Urinary bladder (tissue), 4 donors: ENCODE measurements around the gene KLHL8. TPM values are rescaled to one million over a fixed set of nuclear protein-coding genes. Genes with fewer than 3 reads are reported as not detected.
"Not testable (repeated sequence)": the region's sequence is repeated elsewhere in the genome, so short reads cannot be mapped to it uniquely, and the experiment has no call there.

Experiments
- DNase-seq: peaks from one replicate; pipeline ENCODE4 v3.0.0-alpha.2; 2015; ENCODE audit errors: extremely low spot score
- H3K27ac ChIP-seq: one replicate; pipeline ENCODE4 v1.5.1; 2013; ENCODE audit warnings: low read depth, mild to moderate bottlenecking, moderate library complexity
- H3K36me3 ChIP-seq: one replicate; pipeline ENCODE4 v1.6.1; 2013; ENCODE audit warnings: mild to moderate bottlenecking, moderate library complexity; ENCODE audit not compliant: insufficient read depth
- H3K4me1 ChIP-seq: one replicate; pipeline ENCODE4 v1.6.1; 2013; ENCODE audit warnings: mild to moderate bottlenecking, moderate library complexity; ENCODE audit not compliant: insufficient read depth
- H3K4me3 ChIP-seq: one replicate; pipeline ENCODE4 v1.5.1; 2013; ENCODE audit warnings: low read depth, low read length
- WGBS: extraction: QIAGEN DNeasy Blood & Tissue Kit; methylation state at CpG from one replicate; pipeline ENCODE4 v1.1.7; 2013; 5-methylcytosine and 5-hydroxymethylcytosine counted together
- polyA plus RNA-seq: library from polyadenylated mRNA; stranded (reverse); fragments of 200-250 nt; gene quantifications from one replicate; pipeline ENCODE4 v1.2.3, GENCODE V29; 2013
- total RNA-seq: library from RNA; depleted of rRNA; stranded (reverse); fragments of >200 nt; gene quantifications from one replicate; pipeline ENCODE4 v1.2.3, GENCODE V29; 2014
- donor health status: healthy with polysubstance abuse.
- donor health status: healthy.

KLHL8 gene
- total and polyA plus RNA-seq, 2 donors, result 7.2 to 32.7 TPM

- Histone ChIP-seq H3K4me3 (no peak overlapping the region), H3K4me1 (no peaks in the 10 kb centered on the region), H3K27ac (no peak overlapping the region), H3K36me3 (peaks cover 2% of the 10 kb centered on the region)
- WGBS, result 95% methylated on average over 2 of the region's 2 CpGs
- no peak for DNase-seq
Measured at GRCh38 chr4:87180767-87181166, 39.7 kb downstream of the KLHL8 start.

GRCh38 chr4:87179751-87180150 lies 40.7 kb downstream of the KLHL8 start:
- no peaks in the 10 kb centered on the region for H3K4me1 ChIP-seq
- H3K4me3 ChIP-seq, result no peak overlapping the region
- no peak for DNase-seq
- peaks cover 2% of the 10 kb centered on the region for H3K36me3 ChIP-seq
- WGBS, result 57% methylated on average over 1 of the region's 1 CpG
- H3K27ac ChIP-seq, result no peak overlapping the region

DNA sequence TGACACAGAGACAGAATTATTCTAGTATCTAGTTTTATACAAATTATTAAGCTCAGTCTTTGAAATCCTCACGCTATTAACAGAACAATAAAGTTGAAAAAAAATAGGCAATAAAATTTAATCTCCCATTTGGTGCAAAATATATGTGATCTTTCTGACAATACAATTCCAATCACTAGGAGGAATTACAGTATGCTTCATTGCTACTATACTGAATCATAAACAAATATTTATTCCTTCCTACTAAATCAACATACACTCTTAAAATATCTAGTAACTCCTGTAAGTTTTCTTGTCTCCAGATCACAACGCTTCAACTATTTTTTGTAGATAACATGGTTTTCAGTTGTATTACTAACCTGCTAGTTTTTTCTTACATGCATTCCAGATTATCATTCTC lies 45.7 kb downstream of the KLHL8 start:
- Histone ChIP-seq H3K36me3 (peaks cover 3% of the 10 kb centered on the region), H3K4me1 (no peaks in the 10 kb centered on the region), H3K27ac (no peak overlapping the region), H3K4me3 (no peak overlapping the region)
- DNase-seq, result no peak
- WGBS, result 93% methylated on average over 2 of the region's 2 CpGs

- H3K27ac ChIP-seq, result no peak overlapping the region
- WGBS, result 96% methylated on average over 2 of the region's 2 CpGs
- H3K36me3 ChIP-seq, result peaks cover 2% of the 10 kb centered on the region
Measured at GRCh38 chr4:87171944-87172343, 48.5 kb downstream of the KLHL8 start.

DNA sequence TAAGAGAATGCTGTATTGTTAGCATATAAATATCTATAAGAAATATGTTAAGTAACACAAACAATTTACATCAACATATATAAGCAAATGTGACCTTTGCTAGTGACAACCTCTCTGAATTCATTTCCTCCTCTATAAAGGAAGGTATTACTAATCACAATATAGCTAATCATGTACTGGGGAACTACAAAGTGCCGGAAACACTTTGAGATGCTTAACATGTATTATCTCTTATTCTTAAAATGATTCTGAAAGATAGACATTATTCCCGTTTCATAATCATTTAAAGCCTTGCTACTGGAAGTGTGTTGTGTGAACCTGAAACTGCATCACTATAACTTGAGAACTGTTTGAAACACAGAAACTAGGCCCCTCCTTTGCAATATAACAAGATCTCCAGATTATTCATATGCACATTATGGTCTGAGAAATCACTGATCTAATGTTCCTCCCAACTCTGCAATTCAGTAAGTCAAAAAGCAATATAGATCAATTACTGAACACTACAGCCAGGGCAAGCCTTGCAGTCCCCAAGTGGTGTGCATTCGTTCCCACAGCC lies 54.0 kb downstream of the KLHL8 start:
- Histone ChIP-seq H3K4me1 (no peaks in the 10 kb centered on the region), H3K4me3 (no peak overlapping the region), H3K27ac (no peak overlapping the region), H3K36me3 (peaks cover 2% of the 10 kb centered on the region)
- DNase-seq, result no peak
- 92% methylated on average over 3 of the region's 3 CpGs for WGBS

More at GRCh38 chr4:87171944-87172343, 48.5 kb downstream of the KLHL8 start:
- Histone ChIP-seq H3K4me1 (no peaks in the 10 kb centered on the region), H3K4me3 (no peak overlapping the region)
- DNase-seq, result no peak

- DNase-seq, result no peak
- no peaks in the 10 kb centered on the region for H3K4me1 ChIP-seq
- no peak overlapping the region for H3K27ac ChIP-seq
- H3K4me3 ChIP-seq, result no peak overlapping the region
- 97% methylated on average over 1 of the region's 1 CpG for WGBS
- peaks cover 2% of the 10 kb centered on the region for H3K36me3 ChIP-seq
Measured at GRCh38 chr4:87165892-87166291, 54.5 kb downstream of the KLHL8 start.

GRCh38 chr4:87153078-87153870 lies 67.1 kb downstream of the KLHL8 start:
- H3K36me3 ChIP-seq, result no peaks in the 10 kb centered on the region
- 73% methylated on average over 4 of the region's 4 CpGs for whole genome bisulfite sequencing
- no peak overlapping the region for H3K27ac ChIP-seq
- H3K4me3 ChIP-seq, result no peak overlapping the region
- no peak for DNase-seq
- no peaks in the 10 kb centered on the region for H3K4me1 ChIP-seq

- no peak for DNase-seq
- 77% methylated on average over 14 of the region's 14 CpGs for WGBS
- no peaks in the 10 kb centered on the region for H3K36me3 ChIP-seq
- H3K4me3 ChIP-seq, result no peak overlapping the region
- H3K4me1 ChIP-seq, result no peaks in the 10 kb centered on the region
- no peak overlapping the region for H3K27ac ChIP-seq
Measured at GRCh38 chr4:87152310-87153041, 67.9 kb downstream of the KLHL8 start.

- H3K36me3 ChIP-seq, result no peaks in the 10 kb centered on the region
- no peaks in the 10 kb centered on the region for H3K4me1 ChIP-seq
- 23% methylated on average over 1 of the region's 1 CpG for WGBS
- no peak overlapping the region for H3K27ac ChIP-seq
- DNase-seq, result no peak
- H3K4me3 ChIP-seq, result no peak overlapping the region
Measured at GRCh38 chr4:87151730-87152129, 68.7 kb downstream of the KLHL8 start.

DNA sequence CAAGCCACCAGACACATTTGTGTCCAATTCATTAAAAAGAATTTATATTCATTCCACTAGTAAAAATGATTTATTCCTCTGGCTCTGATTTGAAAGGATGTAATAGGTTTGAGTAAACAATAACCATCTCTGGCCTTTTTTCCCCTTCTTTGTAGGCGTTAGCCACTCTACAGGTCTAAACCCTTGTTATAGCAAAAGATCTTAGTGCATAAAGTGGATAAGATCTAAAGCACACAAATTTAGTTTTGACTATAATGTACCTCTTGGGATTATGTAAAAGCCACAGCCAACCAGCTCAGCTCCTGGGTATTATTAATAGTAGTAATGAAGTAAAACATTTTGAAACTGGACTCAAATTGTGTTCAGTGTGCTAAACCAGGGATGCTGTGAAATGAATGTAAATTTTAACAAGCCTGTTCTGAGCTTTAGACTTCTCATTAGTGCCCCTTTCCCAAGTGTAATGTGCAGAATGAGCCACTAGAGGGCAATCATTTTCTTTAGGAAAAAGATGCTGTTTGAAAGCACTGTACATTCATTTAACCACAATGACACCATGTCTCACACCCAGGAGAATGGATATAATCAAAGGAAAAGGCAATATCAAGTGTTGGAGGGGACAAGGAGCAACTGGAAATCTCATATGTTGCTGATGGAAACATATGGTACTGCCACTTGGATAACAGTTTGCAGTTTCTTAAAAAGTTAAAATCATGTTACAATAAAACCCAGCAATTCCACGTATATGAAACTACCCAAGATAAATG lies 69.7 kb downstream of the KLHL8 start:
- WGBS, result 22% methylated on average over 2 of the region's 2 CpGs
- Histone ChIP-seq H3K36me3 (no peaks in the 10 kb centered on the region), H3K27ac (no peak overlapping the region), H3K4me3 (no peak overlapping the region), H3K4me1 (no peaks in the 10 kb centered on the region)
- DNase-seq, result peak; percentile 70

DNA sequence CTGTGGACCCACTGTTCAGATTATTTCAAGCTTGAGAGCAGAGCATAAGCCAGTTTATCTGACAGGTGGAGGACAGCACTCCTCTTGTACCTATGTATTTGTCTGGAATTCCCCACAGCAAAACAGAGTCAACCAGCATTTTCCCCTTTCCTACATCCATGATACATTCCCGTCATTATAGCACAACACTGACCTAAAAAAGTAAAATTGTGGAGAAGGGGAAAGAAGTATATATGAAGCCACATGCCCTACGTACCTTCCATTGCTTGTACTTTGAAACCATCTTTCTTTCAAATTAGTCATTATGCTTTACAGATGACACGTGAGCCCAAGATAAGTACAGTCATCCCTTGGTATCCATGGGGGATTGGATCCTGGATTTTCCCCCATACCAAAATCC lies 73.3 kb downstream of the KLHL8 start:
- H3K27ac ChIP-seq, result no peak overlapping the region

DNA sequence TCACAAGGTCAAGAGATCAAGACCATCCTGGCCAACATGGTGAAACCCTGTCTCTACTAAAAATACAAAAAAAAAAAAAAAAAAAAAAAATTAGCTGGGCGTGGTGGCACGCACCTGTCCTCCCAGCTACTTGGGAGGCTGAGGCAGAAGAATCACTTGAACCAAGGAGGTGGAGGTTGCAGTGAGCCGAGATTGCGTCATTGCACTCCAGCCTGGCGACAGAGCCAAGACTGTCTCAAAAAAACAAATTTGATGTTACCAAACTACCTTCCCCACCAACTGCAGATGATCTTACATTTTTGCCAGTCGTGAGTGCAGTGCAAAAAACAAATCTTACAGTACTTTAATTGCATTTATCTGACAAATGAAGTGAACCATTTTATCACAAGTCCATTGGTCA lies 74.5 kb downstream of the KLHL8 start:
- not testable (repeated sequence) for H3K4me1 ChIP-seq, DNase-seq, H3K27ac ChIP-seq, H3K36me3 ChIP-seq, H3K4me3 ChIP-seq
- 98% methylated on average over 6 of the region's 6 CpGs for WGBS

More for the DNA sequence above, 73.3 kb downstream of the KLHL8 start:
- WGBS, result 83% methylated on average over 3 of the region's 3 CpGs
- Histone ChIP-seq H3K4me3 (no peak overlapping the region), H3K4me1 (peaks cover 2% of the 10 kb centered on the region), H3K36me3 (peaks cover 1% of the 10 kb centered on the region)
- DNase-seq, result no peak

- no peak for DNase-seq
- 58% methylated on average over 2 of the region's 2 CpGs for WGBS
- peaks cover 2% of the 10 kb centered on the region for H3K4me1 ChIP-seq
- H3K4me3 ChIP-seq, result no peak overlapping the region
- H3K36me3 ChIP-seq, result peaks cover 4% of the 10 kb centered on the region
- H3K27ac ChIP-seq, result no peak overlapping the region
Measured at GRCh38 chr4:87144356-87144755, 76.1 kb downstream of the KLHL8 start.
